Measurements from ENCODE around the gene SEMA3A.
"Not testable (repeated sequence)": the region's sequence is repeated elsewhere in the genome, so short reads cannot be mapped to it uniquely, and the experiment has no call there.

The SEMA3A gene

GRCh38 chr7:84150370-84150769 lies 44.2 kb downstream of the SEMA3A start:
- not testable (repeated sequence) for ATAC-seq

GRCh38 chr7:84149573-84149972 lies 45.0 kb downstream of the SEMA3A start:
- ATAC-seq, result no peak

- no peak for ATAC-seq
Measured at GRCh38 chr7:84145892-84146291, 48.7 kb downstream of the SEMA3A start.

- no peak for ATAC-seq
Measured at GRCh38 chr7:84144935-84145334, 49.7 kb downstream of the SEMA3A start.

- no peak for ATAC-seq
Measured at GRCh38 chr7:84144480-84144879, 50.1 kb downstream of the SEMA3A start.

- no peak for ATAC-seq
Measured at GRCh38 chr7:84142726-84143125, 51.9 kb downstream of the SEMA3A start.

GRCh38 chr7:84139986-84140729 lies 54.4 kb downstream of the SEMA3A start:
- no peak for ATAC-seq

GRCh38 chr7:84138411-84138810 lies 56.2 kb downstream of the SEMA3A start:
- no peak for ATAC-seq

GRCh38 chr7:84137812-84138211 lies 56.8 kb downstream of the SEMA3A start:
- no peak for ATAC-seq

- no peak for ATAC-seq
Measured at GRCh38 chr7:84136809-84137208, 57.8 kb downstream of the SEMA3A start.

GRCh38 chr7:84136336-84136735 lies 58.3 kb downstream of the SEMA3A start:
- ATAC-seq, result no peak

- no peak for ATAC-seq
Measured at GRCh38 chr7:84134169-84134568, 60.4 kb downstream of the SEMA3A start.

- no peak for ATAC-seq
Measured at GRCh38 chr7:84125654-84126053, 68.9 kb downstream of the SEMA3A start.

GRCh38 chr7:84123965-84124547 lies 70.5 kb downstream of the SEMA3A start:
- no peak for ATAC-seq

- ATAC-seq, result no peak
Measured at GRCh38 chr7:84122582-84123360, 71.8 kb downstream of the SEMA3A start.

GRCh38 chr7:84117304-84117703 lies 77.3 kb downstream of the SEMA3A start:
- ATAC-seq, result no peak

GRCh38 chr7:84113906-84114850 lies 80.4 kb downstream of the SEMA3A start:
- ATAC-seq, result no peak

- ATAC-seq, result no peak
Measured at GRCh38 chr7:84113286-84113685, 81.3 kb downstream of the SEMA3A start.

GRCh38 chr7:84112771-84113170 lies 81.8 kb downstream of the SEMA3A start:
- no peak for ATAC-seq

- no peak for ATAC-seq
Measured at GRCh38 chr7:84111842-84112241, 82.7 kb downstream of the SEMA3A start.

GRCh38 chr7:84110400-84110799 lies 84.2 kb downstream of the SEMA3A start:
- ATAC-seq, result no peak

- no peak for ATAC-seq
Measured at GRCh38 chr7:84108787-84109186, 85.8 kb downstream of the SEMA3A start.

GRCh38 chr7:84108119-84108518 lies 86.5 kb downstream of the SEMA3A start:
- no peak for ATAC-seq
